Suppressor macrophage treated with lipopolysaccharide for 4 hours (primary cell): Measurements from ENCODE around the gene RAPH1.

Experiments
- DNase-seq: peaks from one replicate; pipeline ENCODE4 v3.0.0-alpha.2; 2020

Gene RAPH1

DNA sequence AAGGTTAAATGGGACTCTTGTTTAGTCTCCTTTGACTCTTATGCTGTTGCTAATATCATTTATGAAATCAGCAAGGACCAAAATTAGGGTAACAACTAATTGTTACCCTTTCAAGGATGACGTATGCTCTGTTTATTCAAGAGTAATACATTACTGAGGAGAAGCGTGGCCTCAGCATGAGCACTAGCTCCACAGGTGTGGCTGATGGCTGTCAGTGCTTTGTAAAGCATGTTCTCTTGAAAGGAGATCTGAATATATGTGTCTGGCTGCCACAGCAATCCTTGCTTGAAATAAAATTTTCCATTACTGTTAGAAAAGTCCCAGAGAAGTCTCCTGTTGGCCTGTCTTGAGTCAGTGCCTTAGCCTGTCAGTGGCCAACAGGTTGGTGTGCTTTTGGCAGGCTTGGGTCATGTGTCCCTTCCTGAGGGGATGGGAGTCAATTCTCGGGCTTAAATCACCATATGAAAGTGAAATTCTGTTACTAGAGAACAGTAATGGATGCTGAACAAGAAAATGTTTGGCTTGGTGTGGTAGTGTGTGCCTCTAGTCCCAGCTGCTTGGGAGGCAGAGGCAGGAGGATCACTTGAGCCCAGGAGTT lies 174.2 kb downstream of the RAPH1 start:
- DNase-seq: no peak

DNA sequence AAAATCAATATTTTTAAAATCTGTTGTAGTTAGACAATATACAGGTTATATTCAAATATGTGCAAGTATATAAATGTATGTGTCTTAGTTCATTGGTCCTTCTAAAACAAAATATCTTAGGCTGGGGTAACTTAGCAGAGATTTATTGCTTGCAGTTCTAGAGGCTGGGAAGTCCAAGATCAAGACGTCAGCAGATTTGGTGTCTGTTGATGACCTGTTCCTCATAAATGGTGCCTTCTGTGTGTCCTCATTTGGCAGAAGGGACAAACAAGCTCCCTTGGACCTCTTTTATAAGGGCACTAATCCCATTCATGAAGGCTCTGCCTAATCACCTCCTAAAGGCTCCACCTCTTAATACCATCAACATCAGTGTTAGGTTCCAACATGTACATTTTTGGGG lies 175.7 kb downstream of the RAPH1 start:
- no peak for DNase-seq

DNA sequence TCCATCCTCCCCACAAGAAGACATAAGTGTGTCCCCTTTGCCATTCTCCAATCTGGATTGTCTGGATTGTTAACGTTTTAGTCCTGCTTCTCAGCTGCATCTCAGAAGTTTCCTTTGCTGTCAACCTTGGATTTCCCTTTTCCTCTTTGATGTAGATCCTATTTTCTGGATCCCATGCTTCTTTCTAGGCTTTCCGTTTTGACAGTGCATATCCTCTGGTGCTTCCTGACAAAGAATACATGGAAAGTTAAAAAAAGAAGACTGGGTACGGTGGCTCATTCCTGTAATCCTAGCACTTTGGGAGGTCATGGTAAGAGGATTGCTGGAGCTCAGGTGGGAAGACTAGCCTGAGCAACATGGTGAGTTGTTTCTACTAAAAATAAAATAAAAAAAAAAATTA lies 180.1 kb downstream of the RAPH1 start:
- no peak for DNase-seq

DNA sequence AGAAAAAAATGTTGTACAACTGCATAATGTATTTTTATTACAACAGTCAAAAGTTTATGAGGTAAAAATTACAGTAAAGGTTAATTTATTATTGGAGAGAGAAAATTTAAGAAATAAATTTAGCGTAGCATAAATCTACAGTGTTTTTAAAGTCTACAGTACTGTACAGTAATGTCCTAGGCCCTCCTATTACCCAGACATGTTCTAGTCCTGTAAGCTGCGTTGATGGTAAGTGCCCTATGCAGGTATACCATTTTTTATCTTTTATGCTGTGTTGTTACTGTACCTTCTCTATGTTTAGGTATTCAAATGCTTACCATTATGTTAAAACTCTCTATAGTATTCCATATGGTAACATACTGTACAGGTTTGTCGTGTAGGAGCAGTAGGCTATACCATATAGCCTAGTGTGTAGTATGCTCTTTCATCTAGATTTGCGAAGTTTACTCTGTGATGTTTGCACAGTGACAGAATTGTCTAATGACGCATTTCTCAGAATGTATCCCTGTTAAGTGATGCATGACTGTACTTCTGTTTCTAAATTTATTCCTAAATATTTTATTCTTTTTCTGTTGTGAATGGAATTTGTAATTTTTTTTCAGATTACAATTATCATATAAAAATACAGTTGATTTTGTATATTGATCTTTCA lies 182.4 kb downstream of the RAPH1 start:
- DNase-seq: no peak

DNA sequence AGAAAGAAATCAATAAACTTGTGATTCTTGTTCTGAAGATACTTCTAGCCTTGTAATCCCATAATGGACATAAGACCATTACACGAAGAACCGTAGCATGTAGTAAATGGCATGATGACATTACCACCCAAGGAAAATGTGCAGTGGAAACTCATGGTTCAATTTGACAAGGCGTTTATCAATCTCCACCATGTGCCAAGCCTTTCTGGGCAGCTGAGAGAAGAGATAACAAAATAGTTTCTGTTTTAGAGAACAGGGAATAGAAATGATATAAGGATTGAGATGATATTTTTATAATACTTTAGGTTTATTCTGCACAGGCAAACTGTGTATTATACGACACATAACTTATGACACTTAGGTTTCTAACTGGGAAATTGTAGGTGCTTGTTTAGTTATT lies 187.7 kb downstream of the RAPH1 start:
- no peak for DNase-seq

DNA sequence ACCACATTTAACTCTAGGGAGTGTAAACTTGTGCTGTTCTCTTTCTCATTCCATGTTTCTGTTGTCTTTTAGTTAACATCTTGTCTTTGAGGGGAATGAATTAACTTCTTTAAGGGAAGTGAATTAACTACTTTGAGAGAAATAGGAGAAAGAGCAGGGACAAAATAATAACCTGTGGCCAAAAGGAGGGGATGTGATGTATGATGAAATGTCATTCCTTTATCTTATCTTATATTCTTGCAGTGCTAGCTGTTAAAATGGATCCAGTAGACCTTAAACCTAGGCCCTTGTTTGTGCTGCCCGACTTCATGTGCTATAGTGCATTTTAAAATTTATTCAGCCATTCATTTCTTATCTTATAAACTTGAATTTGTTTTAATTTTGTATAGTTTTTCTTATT lies 188.5 kb downstream of the RAPH1 start:
- DNase-seq: no peak

DNA sequence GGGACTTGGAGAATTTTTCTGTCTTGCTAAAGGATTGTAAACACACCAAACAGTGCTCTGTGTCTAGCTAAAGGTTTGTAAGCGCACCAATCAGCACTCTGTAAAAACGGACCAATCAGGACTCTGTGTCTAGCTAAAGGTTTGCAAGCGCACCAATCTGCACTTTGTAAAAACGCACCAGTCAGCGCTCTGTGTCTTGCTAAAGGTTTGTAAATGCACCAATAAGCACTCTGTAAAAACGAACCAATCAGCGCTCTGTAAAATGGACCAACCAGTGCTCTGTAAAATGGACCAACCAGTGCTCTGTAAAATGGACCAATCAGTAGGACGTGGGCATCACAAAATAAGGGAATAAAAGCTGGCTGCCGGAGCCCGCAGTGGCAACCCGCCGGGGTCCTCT lies 190.4 kb downstream of the RAPH1 start:
- no peak for DNase-seq
